Endothelial cell of umbilical vein (primary cell): Measurements from ENCODE around the gene TUBGCP2. TPM values are rescaled to one million over a fixed set of nuclear protein-coding genes. Genes with fewer than 3 reads are reported as not detected.

Experiments used
- BruUV-seq: library from RNA; stranded (reverse); fragments of 400-500 nt; replicated peaks from 2 replicates; lab custom pipeline; 2021; lab: Mats Ljungman, UMichigan
- CTCF ChIA-PET: fragments of 300-600, 350-600 bp; sonication (Branson Sonifier 250); formaldehyde crosslinking; loops from one replicate; lab custom pipeline; 2021; ENCODE audit warnings: antibody characterized with exemption, inconsistent platforms; lab: Charles Lee
- POLR2A ChIA-PET: fragments of 300-600, 350-600 bp; sonication (Branson Sonifier 250); formaldehyde crosslinking; loops from one replicate; lab custom pipeline; 2021; ENCODE audit warnings: antibody characterized with exemption, inconsistent platforms; lab: Charles Lee
- DNase-seq: peaks from one replicate; pipeline ENCODE4 v3.0.0-alpha.2; 2011; ENCODE audit warnings: low read depth, low spot score
- FAIRE-seq: peaks from 2 replicates; lab custom pipeline; 2011; peaks lifted over from hg19 to GRCh38; lab: Jason Lieb, UNC
- H2AFZ ChIP-seq: 2 replicates; pipeline ENCODE4 v1.6.0; 2012; ENCODE audit warnings: low read depth, low read length, control low read depth, inconsistent platforms
- H3K27ac ChIP-seq: 2 replicates; pipeline ENCODE4 v1.5.1; 2011; ENCODE audit warnings: low read depth, mild to moderate bottlenecking, control low read depth, low read length, moderate library complexity; ENCODE audit not compliant: insufficient read depth
- H3K27me3 ChIP-seq, 2 experiments: 2 replicates each; pipeline versions ENCODE4 v1.6.0 to v1.6.1; 2011; ENCODE audit warnings: low read length in 2 of 2, mixed read lengths in 1 of 2; ENCODE audit not compliant: control insufficient read depth in 2 of 2, insufficient read depth in 2 of 2
- H3K36me3 ChIP-seq, 2 experiments: 2 replicates in 1 of 2; 3 replicates in 1 of 2; pipeline ENCODE4 v1.5.1; 2011; ENCODE audit warnings: low read length in 2 of 2, mild to moderate bottlenecking in 1 of 2, moderate library complexity in 1 of 2; ENCODE audit not compliant: control insufficient read depth in 2 of 2, insufficient read depth in 2 of 2; ENCODE audit errors: extremely low read depth in 1 of 2
- H3K4me1 ChIP-seq: 3 replicates; pipeline ENCODE4 v1.5.1; 2011; ENCODE audit warnings: mild to moderate bottlenecking, low read length; ENCODE audit not compliant: control insufficient read depth, insufficient read depth; ENCODE audit errors: extremely low read depth
- H3K4me2 ChIP-seq: 2 replicates; pipeline ENCODE4 v1.6.1; 2011; ENCODE audit warnings: low read length, control low read depth, mixed read lengths; ENCODE audit not compliant: insufficient read depth
- H3K4me3 ChIP-seq, 3 experiments: fragments of 200-600 bp in 1 of 3; sonication (generic), shearing (Covaris generic) in 1 of 3; replicated peaks in 1 of 3; 2 replicates each; pipeline ENCODE4 v1.5.1; 2011 to 2016; ENCODE audit warnings: control low read depth in 3 of 3, low read length in 3 of 3, mild to moderate bottlenecking in 2 of 3, inconsistent platforms in 1 of 3, low read depth in 1 of 3, moderate library complexity in 1 of 3; ENCODE audit not compliant: insufficient read depth in 1 of 3
- H3K79me2 ChIP-seq: 2 replicates; pipeline ENCODE4 v1.6.0; 2012; ENCODE audit warnings: low read length, inconsistent platforms; ENCODE audit not compliant: control insufficient read depth, insufficient read depth
- H3K9ac ChIP-seq: replicated peaks from 2 replicates; pipeline ENCODE3; 2011; ENCODE audit warnings: low read length, control low read depth; ENCODE audit not compliant: insufficient read depth; ENCODE audit errors: extremely low read depth
- H3K9me1 ChIP-seq: replicated peaks from 3 replicates; pipeline ENCODE4 v1.6.0; 2011; ENCODE audit warnings: mild to moderate bottlenecking, low read length; ENCODE audit not compliant: control insufficient read depth, insufficient read depth; ENCODE audit errors: extremely low read depth
- H3K9me3 ChIP-seq: replicated peaks from 2 replicates; pipeline ENCODE4 v1.5.1; 2012; ENCODE audit warnings: low read length, inconsistent platforms; ENCODE audit not compliant: control insufficient read depth, insufficient read depth
- H4K20me1 ChIP-seq: replicated peaks from 2 replicates; pipeline ENCODE3; 2011; ENCODE audit warnings: mild to moderate bottlenecking, low read length; ENCODE audit not compliant: control insufficient read depth, insufficient read depth; ENCODE audit errors: extremely low read depth
- CTCF ChIP-seq, 2 donors: IDR thresholded peaks; 1 replicate in 1 of 2; 2 replicates in 1 of 2; pipeline ENCODE4 v1.5.1; 2011; ENCODE audit warnings: low read length in 2 of 2, mild to moderate bottlenecking in 2 of 2, moderate library complexity in 2 of 2, control low read depth in 1 of 2, inconsistent platforms in 1 of 2, low read depth in 1 of 2; ENCODE audit not compliant: insufficient read depth in 1 of 2; ENCODE audit errors: extremely low read depth in 1 of 2
- EZH2 ChIP-seq: IDR thresholded peaks from 2 replicates; pipeline ENCODE4 v1.6.1; 2012; ENCODE audit warnings: borderline replicate concordance, low read depth, mild to moderate bottlenecking, moderate library complexity, low read length, inconsistent platforms; ENCODE audit not compliant: severe bottlenecking
- FOS ChIP-seq: IDR thresholded peaks from 2 replicates; pipeline ENCODE4 v1.6.1; 2011; ENCODE audit warnings: mild to moderate bottlenecking, low read length, moderate library complexity, borderline replicate concordance; ENCODE audit not compliant: insufficient read depth
- dilution Hi-C: fragments of 300-500 bp; cut with MboI; formaldehyde crosslinking; loops from one replicate; pipeline ENCODE4 v1.15.0; 2019; ENCODE audit warnings: low sequenced_read_pairs; ENCODE audit not compliant: extremely low pct_ligation_motif_present
- intact Hi-C: fragments of 100-400 bp; cut with micrococcal nuclease; formaldehyde crosslinking; loops from one replicate; pipeline ENCODE4 v1.10.0; 2022
- polyA plus RNA-seq, 4 experiments: library from polyadenylated mRNA; depleted of rRNA in 3 of 4; stranded (reverse) in 3 of 4; unstranded in 1 of 4; fragments of >200 nt; gene quantifications; 2 replicates each; pipeline versions ENCODE4 v1.2.1 to v1.2.3, GENCODE V29; 2011 to 2012; ENCODE audit warnings: missing spikeins in 1 of 4
- total RNA-seq: library from RNA; stranded (reverse); gene quantifications from 2 replicates; pipeline ENCODE4 v1.2.3, GENCODE V29; 2021

TUBGCP2 gene
- total and polyA plus RNA-seq, 2 donors (not counting 3 experiments of a cell fraction or from before 2014, with no cell fraction given): 37.1 to 53.1 TPM

- peak overlapping the region; percentile 87 for H3K27ac ChIP-seq
- H3K4me1 ChIP-seq: peaks cover 7% of the 10 kb centered on the region
- H3K4me3 ChIP-seq: peak overlapping the region; percentile 55 to 78 (median 75)
- TF ChIP-seq CTCF (IDR thresholded peaks at IDR 0.05; ENCODE audit: extremely low read depth in 1 of 2, insufficient read depth in 1 of 2, low read depth in 1 of 2, low read length in 2 of 2) (peak; percentile 80 to 82), FOS (no peak), EZH2 (no peak)
- no peaks in the 10 kb centered on the region for H4K20me1 ChIP-seq
- H3K79me2 ChIP-seq: peaks cover 39% of the 10 kb centered on the region
- peaks cover 2 to 5% of the 10 kb centered on the region in 2 experiments for H3K36me3 ChIP-seq
- H3K9me3 ChIP-seq: no peaks in the 10 kb centered on the region
- BruUV-seq: no TSS peak
- peak overlapping the region; percentile 81 for H3K4me2 ChIP-seq
- peak overlapping the region; percentile 95 for H3K9ac ChIP-seq
- dilution Hi-C loops: no loop called here
- no peaks in the 10 kb centered on the region for H3K27me3 ChIP-seq
- peak; percentile 77 for DNase-seq
- POLR2A ChIA-PET: no interaction called here
- peak; percentile 84 for FAIRE-seq
- no peaks in the 10 kb centered on the region for H3K9me1 ChIP-seq
- H2AFZ ChIP-seq: no peak overlapping the region
- intact Hi-C loops: loop anchor here (1.0 to 10.0 kb wide), 4 partner anchors 49 to 643 kb away; partner anchors contain the start of genes ECHS1 and MTG1
- CTCF ChIA-PET: interaction anchor here (0.7 to 1.3 kb wide), 10 partner anchors 9 to 641 kb away, joined by 3 to 9 read pairs (median 4); no protein-coding TSS in a partner anchor
These were observed 774 bp downstream of the TUBGCP2 start for GRCh38 chr10:133307776-133308420.
